ENCODE results near the gene ITGB5. TPM values are rescaled to one million over a fixed set of nuclear protein-coding genes. Genes with fewer than 3 reads are reported as not detected.
"Not testable (repeated sequence)": the region's sequence is repeated elsewhere in the genome, so short reads cannot be mapped to it uniquely, and the experiment has no call there.

ITGB5 gene
- total RNA-seq, 2 donors from 2014 or later: 93.0 to 103 TPM

DNA sequence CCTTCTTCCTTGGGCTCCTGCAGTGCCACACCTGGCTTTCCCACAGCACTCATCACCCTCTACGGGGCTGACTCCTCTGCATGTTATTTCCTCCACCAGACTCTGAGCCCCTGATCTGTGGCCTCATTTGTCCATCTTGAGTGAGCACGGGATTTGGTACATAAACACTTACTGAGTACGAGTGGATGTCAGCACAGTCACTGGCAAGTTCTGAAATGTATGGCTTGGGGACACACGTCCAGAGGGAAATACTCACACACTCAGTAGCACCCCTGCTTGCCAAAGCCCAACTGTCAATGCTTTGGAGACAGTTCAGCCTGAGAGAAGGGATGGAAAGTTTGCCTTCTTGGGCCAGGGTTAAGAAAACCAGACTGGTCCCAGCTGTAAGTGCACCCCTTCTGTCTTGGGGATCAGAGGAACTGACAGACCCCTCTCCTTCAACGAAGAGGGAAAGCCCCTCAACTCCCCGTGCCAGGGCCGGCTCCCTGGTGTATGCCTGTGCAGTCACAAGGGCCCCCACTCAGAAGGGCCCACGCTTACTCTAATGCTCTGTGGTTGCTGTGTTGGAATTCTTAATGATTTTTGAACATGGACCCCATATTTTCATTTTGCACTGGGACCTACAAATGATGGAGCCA, 85.0 kb downstream of the ITGB5 start:
- intact Hi-C loops (cut with DNase I, micrococcal nuclease): no loop called here
- ATAC-seq (no peak), DNase-seq (no peak)

GRCh38 chr3:124800511-124801258, 86.5 kb downstream of the ITGB5 start:
- intact Hi-C loops (cut with DNase I, micrococcal nuclease): no loop called here
- ATAC-seq (peak; percentile 37), DNase-seq (no peak)

- DNase-seq (no peak), ATAC-seq (no peak)
- intact Hi-C loops (cut with DNase I, micrococcal nuclease): no loop called here
Observed at GRCh38 chr3:124800076-124800475, 87.1 kb downstream of the ITGB5 start.

GRCh38 chr3:124799676-124800075, 87.5 kb downstream of the ITGB5 start:
- no peak for ATAC-seq
- intact Hi-C loops (cut with DNase I, micrococcal nuclease): no loop called here

DNA sequence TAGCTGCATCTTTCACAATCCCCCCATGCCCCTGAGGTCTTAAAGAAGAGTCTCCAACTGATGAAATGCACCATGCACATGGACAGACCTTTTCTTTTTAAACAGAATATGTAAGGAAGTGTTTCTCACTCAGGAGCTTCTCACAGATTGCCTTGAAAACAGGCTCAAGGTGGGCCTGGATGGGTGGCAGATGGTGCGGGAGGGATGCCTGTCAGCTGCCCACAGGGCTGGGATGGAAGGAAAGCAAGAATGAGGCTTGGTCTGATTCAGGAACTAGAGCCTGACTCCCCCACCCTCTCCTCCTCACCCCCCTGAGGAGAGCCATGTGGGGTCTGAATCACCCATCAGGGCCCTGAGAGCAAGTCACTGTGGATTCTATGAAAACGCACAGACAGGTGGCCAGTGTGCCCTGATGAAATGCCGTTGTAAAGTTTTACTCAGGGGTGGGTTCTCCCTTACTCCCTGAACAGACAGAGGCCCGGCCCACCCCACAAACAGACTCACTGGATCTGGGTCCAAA, 89.7 kb downstream of the ITGB5 start:
- ATAC-seq (no peak), DNase-seq (no peak)
- intact Hi-C loops (cut with DNase I, micrococcal nuclease): no loop called here

More at GRCh38 chr3:124799676-124800075, 87.5 kb downstream of the ITGB5 start:
- DNase-seq: no peak

DNA sequence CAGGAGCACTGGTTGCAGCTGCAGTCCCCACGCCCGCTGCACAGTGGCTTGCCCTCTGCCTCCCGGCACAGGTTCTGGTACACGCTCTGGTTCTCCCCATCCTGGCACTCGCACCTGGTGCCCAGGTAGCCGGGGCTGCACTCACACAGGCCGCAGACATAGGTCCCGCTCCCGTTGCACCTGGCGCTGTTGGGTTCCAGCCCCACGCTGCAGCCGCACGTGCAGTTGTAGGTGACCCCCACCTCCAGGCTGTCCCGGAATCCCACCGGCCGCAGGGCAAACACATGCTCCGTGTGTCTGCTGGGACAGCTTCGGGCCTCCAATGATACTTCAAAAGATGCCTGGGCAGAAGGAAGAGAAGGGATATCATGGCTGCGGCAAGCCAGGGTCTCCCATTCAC, 90.7 kb downstream of the ITGB5 start:
- DNase-seq: no peak
- ATAC-seq: no peak
- intact Hi-C loops (cut with DNase I, micrococcal nuclease): no loop called here

- DNase-seq (no peak), ATAC-seq (peak; percentile 59)
- intact Hi-C loops (cut with DNase I, micrococcal nuclease): no loop called here
Observed at GRCh38 chr3:124793054-124793739, 94.0 kb downstream of the ITGB5 start.

- DNase-seq: no peak
- ATAC-seq: no peak
- intact Hi-C loops (cut with DNase I, micrococcal nuclease): no loop called here
Observed at GRCh38 chr3:124792341-124793040, 94.7 kb downstream of the ITGB5 start.

DNA sequence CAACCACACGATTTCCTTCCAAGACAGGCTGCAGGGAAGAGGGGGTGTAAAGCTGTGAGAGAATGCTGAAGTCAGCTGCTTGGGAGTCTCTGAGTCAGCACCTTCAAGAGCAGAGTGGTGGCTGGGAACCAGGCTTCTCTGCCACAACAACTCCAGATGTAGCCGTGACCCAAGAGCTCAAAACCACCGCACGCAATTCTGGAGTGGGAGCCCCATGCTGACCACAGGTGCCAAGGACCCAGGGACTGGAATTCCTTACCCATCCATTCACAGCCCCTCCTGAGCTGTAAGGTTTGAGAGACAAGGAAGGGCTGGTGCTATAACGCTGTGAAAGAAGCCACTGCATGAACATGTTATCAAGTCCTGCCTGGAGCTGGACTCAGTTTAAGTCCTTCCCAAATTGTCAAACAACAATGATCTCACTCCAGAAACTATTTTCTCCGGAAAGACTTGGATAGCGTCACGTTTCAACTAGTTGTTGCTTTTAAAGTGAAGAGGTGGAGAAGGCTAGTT, 95.5 kb downstream of the ITGB5 start:
- ATAC-seq: no peak
- intact Hi-C loops (cut with DNase I, micrococcal nuclease): no loop called here
- peak in 1 of 2 donors; percentile 41 for DNase-seq

GRCh38 chr3:124791142-124791541, 96.0 kb downstream of the ITGB5 start:
- ATAC-seq: no peak
- no peak for DNase-seq
- intact Hi-C loops (cut with DNase I, micrococcal nuclease): no loop called here

DNA sequence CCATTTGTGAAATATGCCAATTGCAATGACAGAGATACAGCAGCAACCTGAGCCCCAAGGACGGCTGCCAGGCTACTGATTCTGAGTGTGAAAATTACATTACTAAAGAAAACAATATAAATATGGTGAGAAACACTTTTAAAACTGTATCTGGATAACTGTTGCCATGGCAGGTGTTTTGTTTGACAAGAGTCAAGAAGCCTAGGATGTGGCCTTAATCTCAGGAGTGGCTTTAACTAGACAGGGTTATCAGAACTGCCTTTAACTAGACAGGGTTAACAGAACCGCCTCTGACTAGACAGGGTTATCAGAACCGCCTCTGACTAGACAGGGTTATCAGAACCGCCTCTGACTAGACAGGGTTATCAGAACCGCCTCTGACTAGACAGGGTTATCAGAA, 98.1 kb downstream of the ITGB5 start:
- DNase-seq; ATAC-seq; intact Hi-C loops (cut with DNase I, micrococcal nuclease): not testable (repeated sequence)

DNA sequence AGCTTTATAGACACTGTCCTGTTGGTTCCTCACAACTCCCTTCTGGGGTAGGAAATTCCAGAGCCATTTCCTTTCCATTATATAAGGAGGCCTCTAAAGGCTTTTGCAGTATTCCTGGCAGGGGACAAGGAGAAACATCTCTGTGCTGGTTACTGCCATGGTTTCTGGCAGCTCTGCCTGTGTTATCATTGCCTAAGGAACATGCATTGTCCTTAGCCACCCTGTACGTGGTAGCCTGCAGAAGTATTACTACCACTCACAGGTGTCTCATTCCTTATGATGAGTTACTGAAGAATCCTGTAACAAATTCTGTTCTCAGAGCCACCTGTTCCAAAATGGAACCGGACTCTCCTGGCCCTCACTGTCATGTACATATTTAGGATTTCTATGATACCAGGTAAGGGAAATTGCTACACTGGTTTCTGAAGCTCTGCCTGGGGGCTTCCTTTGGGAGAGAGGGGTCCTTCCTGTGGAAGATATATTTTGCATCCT, 98.9 kb downstream of the ITGB5 start:
- DNase-seq (no peak), ATAC-seq (no peak)
- intact Hi-C loops (cut with DNase I, micrococcal nuclease): no loop called here

GRCh38 chr3:124787476-124788195, 99.5 kb downstream of the ITGB5 start:
- intact Hi-C loops (cut with DNase I, micrococcal nuclease): no loop called here
- ATAC-seq (no peak), DNase-seq (no peak)

DNA sequence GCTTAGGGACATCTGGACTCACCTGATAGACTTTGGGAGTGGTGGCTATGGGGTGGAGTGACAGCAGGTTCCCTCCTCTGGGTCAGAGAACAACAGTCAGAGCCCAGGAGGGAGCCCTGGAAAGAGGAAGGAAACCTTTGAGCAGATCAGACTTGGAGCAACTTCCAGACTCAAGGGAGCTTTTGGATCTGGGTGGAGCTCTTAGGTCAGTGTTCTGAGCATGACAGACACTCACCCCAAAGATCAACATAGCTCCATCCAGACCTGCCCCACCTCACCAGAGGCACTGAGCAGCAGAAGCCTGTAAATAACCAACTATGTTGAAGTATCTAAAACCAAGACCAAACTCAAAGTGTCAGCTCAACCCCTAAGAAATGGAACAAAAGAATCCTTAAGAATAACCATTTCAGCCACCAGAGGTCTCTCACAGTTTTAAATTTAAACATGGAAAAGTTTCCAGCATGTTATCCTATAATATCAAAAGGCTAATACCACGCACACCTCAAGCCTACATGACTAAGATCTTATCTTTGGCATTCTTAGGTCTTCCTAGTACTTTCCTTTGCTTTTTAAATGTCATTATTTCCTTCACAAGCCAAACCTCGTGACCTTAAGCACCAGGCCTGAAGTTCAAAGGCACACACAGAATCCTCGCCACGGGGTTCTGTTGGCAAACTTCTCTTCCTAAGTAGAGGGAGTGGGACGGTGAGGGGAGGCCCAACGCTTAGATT, 100.5 kb downstream of the ITGB5 start:
- peak in 1 of 2 donors; percentile 41 for DNase-seq
- intact Hi-C loops (cut with DNase I, micrococcal nuclease): no loop called here
- ATAC-seq: peak; percentile 89

GRCh38 chr3:124785973-124786372, 101.2 kb downstream of the ITGB5 start:
- ATAC-seq: no peak
- DNase-seq: no peak
- intact Hi-C loops (cut with DNase I, micrococcal nuclease): no loop called here

GRCh38 chr3:124784686-124785382, 102.3 kb downstream of the ITGB5 start:
- ATAC-seq (no peak), DNase-seq (no peak)
- intact Hi-C loops (cut with DNase I, micrococcal nuclease): no loop called here

- ATAC-seq: no peak
- no peak for DNase-seq
- intact Hi-C loops (cut with DNase I, micrococcal nuclease): no loop called here
Observed at GRCh38 chr3:124783696-124784095, 103.5 kb downstream of the ITGB5 start.

All from left colon (tissue), 2 donors.